ENCODE measurements around the gene IL25.
"Not testable (repeated sequence)": the region's sequence is repeated elsewhere in the genome, so short reads cannot be mapped to it uniquely, and the experiment has no call there.

IL25 gene

GRCh38 chr14:23377198-23377550 is 4.6 kb downstream of the IL25 start:
- no peak for DNase-seq

- no peak for DNase-seq
Measured at GRCh38 chr14:23377573-23378563, 5.3 kb downstream of the IL25 start.

GRCh38 chr14:23378612-23379220 is 6.1 kb downstream of the IL25 start:
- no peak for DNase-seq

GRCh38 chr14:23379366-23380196 is 7.0 kb downstream of the IL25 start:
- DNase-seq = peak; percentile 30

- no peak for DNase-seq
Measured at GRCh38 chr14:23380197-23380914, 7.7 kb downstream of the IL25 start.

DNA sequence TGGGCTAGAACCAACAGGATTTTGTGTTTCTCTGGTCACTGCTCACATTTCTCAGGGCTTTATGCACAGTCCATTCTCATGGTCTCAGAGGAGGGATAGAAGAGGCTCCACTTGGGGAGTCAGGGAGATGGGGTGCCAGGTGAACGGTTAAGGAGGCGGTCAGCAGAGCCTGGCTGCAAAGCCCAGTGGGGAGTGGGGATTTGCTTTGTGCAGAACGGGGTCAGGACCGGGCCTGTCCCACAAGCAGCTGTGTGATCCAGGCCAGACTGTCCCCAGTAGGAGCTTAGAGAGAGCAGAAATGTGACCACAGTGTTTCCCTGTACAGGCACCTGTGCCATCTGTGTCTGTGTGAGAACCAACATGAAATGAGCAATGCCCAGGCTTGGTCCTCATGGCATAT is 8.4 kb downstream of the IL25 start:
- no peak for DNase-seq

DNA sequence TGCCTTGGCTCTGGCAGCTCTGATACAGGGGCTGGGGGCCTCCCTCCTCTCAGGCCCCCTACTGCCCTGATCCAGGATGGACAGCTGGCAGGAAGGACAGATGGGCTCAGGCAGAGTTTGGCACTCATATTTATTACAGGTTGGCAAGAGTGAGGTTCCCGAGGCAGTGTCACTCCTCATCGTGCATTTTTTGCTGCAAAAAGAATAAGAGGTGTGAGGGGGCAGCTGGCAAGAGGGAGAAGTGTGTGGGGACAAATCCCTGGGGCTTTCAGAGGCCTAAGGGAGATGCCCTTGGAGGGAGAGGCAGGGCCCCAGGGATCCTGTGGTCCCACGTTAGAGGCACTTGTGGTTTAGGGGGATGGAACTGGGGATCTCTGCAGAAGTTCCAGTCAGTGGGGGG is 9.3 kb downstream of the IL25 start:
- no peak for DNase-seq

GRCh38 chr14:23382276-23382675 is 9.7 kb downstream of the IL25 start:
- no peak for DNase-seq

GRCh38 chr14:23382731-23383440 is 10.3 kb downstream of the IL25 start:
- no peak for DNase-seq

DNA sequence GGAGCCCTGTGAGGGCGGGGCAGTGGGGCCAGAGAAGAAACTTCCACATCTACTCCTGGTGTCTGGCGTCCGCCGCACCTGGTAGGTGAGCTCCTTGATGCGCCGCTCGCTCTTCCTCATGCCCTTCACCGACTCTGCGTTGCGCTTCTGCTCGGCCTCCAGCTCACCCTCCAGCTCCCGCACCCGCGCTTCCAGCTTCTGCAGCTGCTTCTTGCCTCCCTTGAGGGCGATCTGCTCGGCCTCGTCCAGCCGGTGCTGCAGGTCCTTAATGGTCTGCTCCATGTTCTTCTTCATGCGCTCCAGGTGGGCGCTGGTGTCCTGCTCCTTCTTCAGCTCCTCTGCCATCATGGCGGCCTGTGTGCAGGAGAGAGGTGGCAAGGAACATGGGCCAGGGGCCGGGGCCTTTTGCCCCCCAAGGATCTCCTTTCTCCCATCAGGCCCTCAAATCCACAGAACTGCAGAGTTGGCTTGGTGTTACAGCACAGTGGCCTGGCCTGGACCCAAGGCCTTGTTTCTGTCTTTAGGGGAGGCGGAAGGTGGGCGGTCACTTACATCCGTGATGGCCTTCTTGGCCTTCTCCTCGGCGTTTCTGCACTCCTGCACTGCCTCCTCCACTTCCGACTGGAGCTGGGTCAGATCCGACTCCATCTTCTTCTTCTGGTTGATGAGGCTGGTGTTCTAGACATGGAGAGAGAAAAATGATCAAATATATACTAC is 11.9 kb downstream of the IL25 start:
- DNase-seq = no peak

DNA sequence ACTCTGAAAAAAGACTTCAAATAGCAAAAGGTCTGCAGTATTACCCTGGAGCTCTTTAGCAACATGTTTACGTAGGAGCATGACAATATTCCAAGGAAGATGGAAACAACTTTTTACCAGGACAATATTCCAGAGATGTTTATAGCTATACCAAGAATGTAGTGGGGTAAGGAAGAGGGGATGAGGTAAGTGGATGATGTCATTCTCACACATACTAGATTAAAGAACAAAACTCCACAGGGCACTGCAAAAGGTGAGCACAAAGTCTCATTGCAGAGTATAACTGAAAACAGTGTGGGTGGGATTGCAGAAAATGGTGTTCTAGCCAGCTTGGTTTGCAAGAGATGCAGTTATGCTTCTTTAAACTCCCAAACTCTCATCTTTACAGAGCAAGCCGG is 12.6 kb downstream of the IL25 start:
- no peak for DNase-seq

DNA sequence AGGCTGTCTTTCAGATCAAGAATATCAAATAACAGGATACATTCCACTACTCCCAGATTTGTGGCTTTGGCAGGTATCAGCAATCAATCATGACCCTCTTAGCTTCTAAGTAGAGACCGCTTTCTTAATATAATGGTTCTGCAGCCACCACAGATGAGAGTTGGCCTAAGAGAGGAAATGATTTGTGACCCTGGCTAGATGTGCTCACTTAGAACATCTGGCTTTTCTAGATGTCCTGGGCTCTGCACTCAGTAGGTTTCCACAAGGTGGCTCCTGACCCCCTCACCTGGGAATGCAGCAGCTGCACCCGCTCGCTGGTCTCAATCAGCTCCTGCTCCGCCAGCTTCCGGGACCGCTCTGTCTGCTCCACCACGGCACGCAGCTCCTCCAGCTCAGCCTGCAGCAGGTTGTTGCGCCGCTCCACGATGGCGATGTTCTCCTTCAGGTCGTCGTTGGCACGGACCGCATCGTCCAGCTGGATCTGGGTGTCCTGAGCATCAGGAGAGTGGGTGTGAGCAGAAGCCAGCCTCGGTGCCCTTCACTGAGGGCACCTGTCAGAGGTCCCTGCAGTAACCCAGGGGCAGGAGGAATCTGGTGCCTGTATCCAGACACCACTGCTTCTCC is 13.1 kb downstream of the IL25 start:
- no peak for DNase-seq

DNA sequence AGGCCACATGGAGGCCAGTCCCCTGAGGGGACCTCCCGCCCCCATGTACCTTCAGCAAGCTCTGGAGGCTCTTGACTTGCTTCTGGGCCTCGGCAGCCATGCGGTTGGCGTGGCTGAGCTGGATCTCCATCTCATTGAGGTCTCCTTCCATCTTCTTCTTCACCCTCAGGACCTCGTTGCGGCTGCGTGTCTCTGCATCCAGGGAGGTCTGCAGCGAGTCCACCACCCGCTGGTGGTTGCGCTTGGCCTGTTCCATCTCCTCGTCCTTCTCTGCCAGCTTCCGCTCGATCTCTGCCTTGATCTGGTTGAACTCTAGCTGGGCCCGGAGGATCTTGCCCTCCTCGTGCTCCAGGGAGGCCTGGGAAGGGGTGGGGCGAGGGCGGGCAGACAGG is 13.7 kb downstream of the IL25 start:
- DNase-seq = not testable (repeated sequence)

- DNase-seq = no peak
Measured at GRCh38 chr14:23386999-23387398, 14.4 kb downstream of the IL25 start.

DNA sequence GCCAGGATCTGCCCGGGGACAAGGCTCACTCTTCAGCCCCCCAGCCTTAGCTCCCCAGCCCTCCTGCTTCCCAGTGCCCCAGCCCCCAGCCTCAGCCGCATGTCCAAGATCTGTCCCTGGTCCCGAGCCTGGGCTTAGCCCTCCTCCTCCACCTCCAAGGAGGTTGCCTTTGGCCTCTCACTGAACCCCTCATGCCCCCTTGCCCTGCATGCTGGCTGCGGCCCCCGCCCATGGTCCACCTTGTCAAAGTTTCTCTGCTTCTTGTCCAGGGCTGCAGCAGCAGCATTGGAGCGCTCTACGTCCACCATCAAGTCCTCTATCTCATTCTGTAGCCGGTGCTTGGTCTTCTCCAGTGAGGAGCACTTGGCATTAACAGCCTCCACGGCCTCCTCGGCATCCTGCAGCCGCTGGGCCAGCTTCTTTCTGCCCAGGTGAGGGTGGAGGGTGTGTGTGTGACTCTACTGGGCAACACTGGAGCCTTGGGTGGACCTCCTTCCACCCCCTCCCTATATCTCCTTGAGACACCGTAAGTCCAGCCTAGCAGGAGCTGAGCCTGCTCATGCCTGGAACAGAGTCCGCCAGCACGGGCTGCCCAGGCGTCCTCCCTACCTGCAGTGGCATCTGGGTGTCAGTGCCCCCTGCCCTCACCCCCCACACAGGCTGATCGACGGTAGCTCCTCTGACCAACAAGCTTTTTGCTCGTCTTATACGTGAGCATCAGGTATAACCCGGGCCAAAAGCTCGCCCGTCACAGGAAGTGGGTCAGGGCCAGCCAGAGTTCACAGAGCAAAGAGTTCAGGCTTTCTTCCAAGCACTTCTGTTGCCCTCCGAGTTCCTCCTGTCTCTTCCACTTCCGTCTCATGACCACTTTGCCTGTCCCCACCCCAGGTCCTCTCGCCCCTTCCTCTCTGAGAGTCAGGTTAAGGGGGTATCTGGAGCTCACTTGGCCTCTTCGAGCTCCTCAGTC is 15.6 kb downstream of the IL25 start:
- DNase-seq = no peak

DNA sequence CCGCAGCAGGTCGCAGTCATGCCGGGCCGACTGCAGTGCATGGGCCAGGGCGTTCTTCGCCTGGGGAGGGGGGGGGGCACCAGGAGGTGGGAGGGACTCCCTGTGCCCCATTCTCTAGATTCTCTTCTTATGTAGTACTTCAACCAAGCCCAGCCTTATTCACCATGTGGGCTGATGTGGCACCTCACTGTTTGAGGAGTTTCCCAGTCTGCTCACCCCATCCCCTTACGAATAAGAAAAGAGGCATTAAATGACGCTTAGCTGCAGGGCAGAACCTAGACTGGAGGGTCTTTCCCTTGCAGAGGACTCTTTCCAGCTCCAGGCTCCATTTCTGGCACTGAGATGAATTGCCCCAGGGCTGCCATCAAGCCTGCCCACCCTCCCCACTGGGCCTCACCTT is 16.4 kb downstream of the IL25 start:
- no peak for DNase-seq

DNA sequence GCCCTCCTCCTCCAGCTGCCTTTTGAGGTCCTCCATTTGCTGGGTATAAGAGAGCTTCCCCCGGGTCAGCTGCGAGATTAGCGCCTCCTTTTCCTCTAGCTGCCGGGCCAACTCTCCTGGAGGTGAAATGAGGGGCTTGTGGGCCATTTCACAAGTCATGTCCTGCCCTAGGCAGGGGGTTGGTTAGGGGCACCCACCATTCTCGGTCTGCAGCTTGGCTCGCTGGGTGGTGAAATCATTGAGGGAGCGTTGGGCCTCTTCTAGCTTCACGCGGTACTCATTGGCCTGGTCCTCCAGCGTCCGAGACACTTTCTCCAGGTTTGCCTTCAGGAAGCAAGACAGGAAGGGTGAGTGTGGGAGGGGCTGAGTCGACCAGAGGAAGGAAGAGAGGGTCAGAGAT is 16.8 kb downstream of the IL25 start:
- no peak for DNase-seq

GRCh38 chr14:23389871-23390270 is 17.3 kb downstream of the IL25 start:
- not testable (repeated sequence) for DNase-seq

DNA sequence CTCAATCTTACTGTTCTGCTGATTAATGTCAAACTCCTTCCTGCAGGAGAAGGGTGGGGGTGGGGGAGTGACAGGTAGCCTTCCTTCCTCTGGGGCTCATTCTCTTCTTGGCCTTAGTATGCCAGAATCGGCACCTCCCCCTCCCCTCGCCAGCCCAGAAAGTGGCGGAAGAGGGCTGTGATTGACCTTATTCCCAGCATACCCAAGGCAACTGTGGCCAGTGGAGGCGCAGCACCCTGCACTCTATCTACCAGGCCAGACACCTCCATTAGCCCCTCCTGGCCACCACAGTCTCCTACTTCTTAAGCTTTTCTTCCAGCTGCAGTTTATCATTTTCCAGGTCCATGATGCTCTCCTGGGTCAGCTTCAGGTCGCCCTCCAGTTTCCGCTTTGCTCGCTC is 20.0 kb downstream of the IL25 start:
- DNase-seq = no peak

DNA sequence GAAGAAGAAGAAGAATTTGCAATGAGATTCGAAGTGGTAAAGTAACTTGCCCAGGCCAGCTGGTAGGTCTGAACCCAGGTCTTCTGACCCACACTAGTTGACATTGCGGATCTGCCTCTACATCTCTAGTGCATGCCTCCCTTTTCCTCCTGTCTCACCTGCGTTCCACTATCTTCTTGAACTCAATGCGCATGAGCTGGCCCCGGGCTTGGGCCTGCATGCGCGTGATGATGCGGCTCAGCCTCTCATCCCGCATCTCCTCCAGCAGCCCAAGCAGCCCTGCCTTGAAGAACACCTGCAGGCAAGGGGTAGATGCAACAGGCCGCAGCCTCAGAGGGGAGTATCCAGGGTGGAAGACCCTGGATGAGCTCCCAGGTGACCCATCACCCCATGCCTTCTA is 23.5 kb downstream of the IL25 start:
- DNase-seq = no peak

All from fibroblast of skin of right biceps (primary cell).